SK-MEL-5 (cell line): ENCODE measurements around the gene TDRD12. TPM values are rescaled to one million over a fixed set of nuclear protein-coding genes. Genes with fewer than 3 reads are reported as not detected.
A peak's percentile ranks its signal among the peaks of the same experiment; 100 is the strongest.
"Not testable (repeated sequence)": the region's sequence is repeated elsewhere in the genome, so short reads cannot be mapped to it uniquely, and the experiment has no call there.

Experiments used
- DNase-seq: peaks from one replicate; pipeline ENCODE4 v3.0.0-alpha.2; 2016; ENCODE audit warnings: low read depth, low spot score
- in situ Hi-C: cut with HindIII; loops from 2 replicates; pipeline ENCODE4 v1.10.0; 2016; ENCODE audit warnings: low sequenced_read_pairs, high pct_unique_total_duplicates, low pct_unique_long_range_greater_than_20kb
- small RNA-seq, 2 experiments: library from RNA; depleted of rRNA; stranded (forward); fragments of <200 nt; gene quantifications; one replicate each; pipeline ENCODE3, GENCODE V24; 2014
- total RNA-seq: library from RNA; depleted of rRNA; stranded (reverse); fragments of >200 nt; shearing (Covaris generic); gene quantifications from 2 replicates; pipeline ENCODE4 v1.2.3, GENCODE V29; 2014; rRNA removed

Gene TDRD12
- total RNA-seq, 1 experiment from 2014 or later, result not detected

- DNase-seq, result no peak
- in situ Hi-C loops, result no loop called here
Measured at GRCh38 chr19:32866061-32866460, 146.5 kb downstream of the TDRD12 start.

- in situ Hi-C loops, result no loop called here
- DNase-seq, result no peak
Measured at GRCh38 chr19:32866564-32867265, 147.1 kb downstream of the TDRD12 start.

GRCh38 chr19:32867436-32867835 lies 147.9 kb downstream of the TDRD12 start:
- in situ Hi-C loops, DNase-seq: not testable (repeated sequence)

DNA sequence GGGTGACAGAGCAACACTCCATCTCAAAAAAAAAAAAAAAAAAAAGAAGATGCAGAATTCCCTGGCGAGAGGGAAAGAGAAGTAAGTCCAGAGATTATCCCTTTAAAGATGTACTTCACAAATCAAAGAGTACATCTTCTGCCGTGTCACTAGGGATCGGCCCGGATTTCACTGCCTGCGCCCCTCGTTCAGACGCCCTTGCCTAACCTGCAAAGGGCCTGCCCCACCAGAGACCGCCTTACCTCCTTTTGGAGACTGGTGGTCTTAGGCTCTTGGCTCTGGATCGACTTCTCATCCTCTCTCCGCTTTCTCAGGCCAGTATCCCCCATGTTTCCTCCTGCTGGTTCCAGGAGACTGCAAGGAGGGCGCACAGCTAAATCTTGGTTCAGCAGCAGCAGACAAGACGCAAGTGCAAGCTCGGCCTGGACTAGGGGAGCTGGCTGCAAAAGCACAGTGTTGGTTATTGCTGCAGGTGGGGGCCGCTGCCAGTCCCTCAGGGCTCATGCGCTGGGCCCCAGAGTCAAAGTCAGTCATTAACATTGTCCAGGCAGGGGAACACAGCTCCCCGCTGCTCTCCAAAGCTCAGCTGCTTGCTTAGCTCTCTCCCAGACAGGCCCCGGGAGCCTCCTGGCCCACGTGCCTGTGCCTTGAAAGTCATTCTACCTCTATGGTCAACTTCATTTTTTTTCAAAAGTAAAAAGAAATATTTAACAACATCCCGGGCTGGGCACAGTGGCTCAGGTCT lies 148.8 kb downstream of the TDRD12 start:
- no peak for DNase-seq
- in situ Hi-C loops, result no loop called here

DNA sequence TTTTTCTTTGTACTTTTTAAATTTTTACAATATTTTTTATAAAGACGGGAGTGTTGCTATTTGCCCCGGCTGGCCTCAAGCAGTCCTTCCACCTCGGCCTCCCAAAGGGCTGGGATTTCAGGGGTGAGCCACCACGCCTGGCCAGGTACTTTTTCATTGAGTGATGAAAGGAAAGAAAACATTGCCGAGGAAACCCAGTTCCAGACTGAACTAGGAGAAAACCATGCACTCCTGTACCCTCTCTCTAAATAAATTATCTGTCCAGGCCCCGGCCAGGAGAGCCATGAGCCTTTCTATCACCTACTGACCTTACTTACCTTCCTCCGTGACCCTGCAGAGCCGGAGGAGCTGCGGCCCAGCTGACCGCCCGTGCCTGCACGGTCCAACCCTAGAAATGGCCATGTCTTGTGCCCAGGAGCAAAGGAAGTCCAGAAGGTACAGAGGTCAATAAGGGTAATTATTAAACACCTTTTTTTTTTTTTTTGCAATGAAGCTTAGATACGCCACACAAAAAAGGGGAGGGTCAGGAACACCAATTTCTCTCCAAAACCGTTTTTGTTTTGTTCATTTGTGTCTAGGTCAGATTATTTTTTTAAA lies 149.9 kb downstream of the TDRD12 start, which contains the start of gene SLC7A9:
Gene SLC7A9, minus strand, starts transcription at position 399 of the 597 bp plus-strand sequence. CDS start 1,233 bp downstream, outside the sequence.
- in situ Hi-C loops, result no loop called here
- no peak for DNase-seq

- in situ Hi-C loops, result no loop called here
- DNase-seq, result no peak
Measured at GRCh38 chr19:32869966-32870573, 150.5 kb downstream of the TDRD12 start.

DNA sequence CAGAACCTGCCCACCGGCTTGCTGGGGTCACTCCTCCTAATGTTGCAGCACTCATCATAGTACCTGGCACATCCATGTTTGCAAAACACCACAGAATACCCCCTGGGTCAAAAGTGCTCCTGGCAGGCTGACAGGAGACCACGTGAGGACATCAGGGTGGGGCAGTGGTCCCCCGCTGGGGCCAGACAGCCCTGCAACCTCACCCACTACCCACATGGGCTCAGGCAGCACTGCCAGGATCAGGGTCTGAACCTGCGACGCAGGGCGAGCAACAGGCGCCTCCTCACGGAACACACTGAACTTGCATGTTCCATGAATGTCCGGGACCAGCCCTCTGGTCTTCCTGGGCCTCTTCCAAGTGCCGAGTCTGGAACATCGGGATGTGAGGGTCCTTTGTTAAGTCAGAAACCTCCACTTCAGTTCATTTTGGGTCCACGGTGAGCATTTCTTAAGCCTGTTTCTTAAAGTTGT lies 151.4 kb downstream of the TDRD12 start:
- peak; percentile 83 for DNase-seq
- in situ Hi-C loops, result no loop called here

DNA sequence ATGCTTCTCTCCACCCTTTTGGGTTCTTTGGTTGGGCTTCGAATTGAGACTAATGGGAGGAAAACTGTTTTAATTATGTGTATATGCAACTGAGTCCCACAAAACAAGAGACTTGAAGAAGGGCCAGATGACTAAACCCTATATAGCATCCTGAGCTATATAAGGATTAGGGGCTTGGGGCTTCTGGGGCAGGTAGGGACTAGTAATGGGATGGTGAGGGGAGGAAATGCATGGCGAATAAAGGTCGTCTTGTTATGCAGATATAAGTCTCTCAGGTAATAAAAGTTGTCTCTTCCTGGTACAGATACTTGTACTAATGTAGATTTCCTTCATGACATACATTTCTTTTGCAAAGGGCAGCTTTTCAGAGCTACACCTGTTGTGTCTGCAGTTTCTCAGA lies 152.8 kb downstream of the TDRD12 start:
- DNase-seq, result no peak
- in situ Hi-C loops, result no loop called here

GRCh38 chr19:32873247-32873959 lies 153.8 kb downstream of the TDRD12 start:
- DNase-seq, result no peak
- in situ Hi-C loops, result no loop called here

GRCh38 chr19:32874605-32875004 lies 155.0 kb downstream of the TDRD12 start:
- no peak for DNase-seq
- in situ Hi-C loops, result no loop called here

- DNase-seq, result no peak
- in situ Hi-C loops, result no loop called here
Measured at GRCh38 chr19:32875428-32875827, 155.9 kb downstream of the TDRD12 start.

- DNase-seq, result no peak
- in situ Hi-C loops, result no loop called here
Measured at GRCh38 chr19:32876236-32876918, 156.8 kb downstream of the TDRD12 start.

DNA sequence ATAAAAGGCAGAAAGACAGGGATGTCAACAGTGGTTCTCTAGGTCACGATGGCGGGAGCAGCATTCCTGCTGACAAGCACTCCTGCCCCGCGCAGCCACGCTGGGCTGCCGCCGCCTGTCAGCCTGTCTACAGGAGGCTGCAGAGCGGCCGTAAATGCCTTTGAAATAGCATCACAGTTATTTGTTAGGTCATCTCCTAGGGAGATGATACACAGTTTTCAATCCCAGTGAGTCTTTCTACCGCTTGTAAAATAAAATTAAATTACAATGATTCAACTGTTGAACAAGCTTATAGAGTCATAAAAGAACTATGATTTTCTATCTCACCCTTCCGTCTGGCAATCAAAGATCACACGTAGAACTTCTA lies 157.3 kb downstream of the TDRD12 start:
- in situ Hi-C loops, result no loop called here

More for the DNA sequence above, 157.3 kb downstream of the TDRD12 start:
- no peak for DNase-seq

Small RNA genes within 50 kb of the gene (small RNA-seq; reads per million reads assigned to genes)
- 0 to 0.14 reads per million in 2 experiments for gene RN7SKP22

Other genes with a start within 250 kb of the TDRD12 start
- gene PDCD5, start 138.6 kb upstream of the TDRD12 start, total RNA-seq, result 126 and 132 TPM in 2 replicates
- gene ANKRD27, start 44.6 kb upstream of the TDRD12 start, total RNA-seq, result 39.6 and 42.9 TPM in 2 replicates
- 0.85 and 1.8 TPM in 2 replicates for gene RGS9BP, start 43.9 kb upstream of the TDRD12 start, total RNA-seq
- gene NUDT19, start 27.9 kb upstream of the TDRD12 start, total RNA-seq, result 13.5 and 15.6 TPM in 2 replicates
- 0.18 TPM in 1 of 2 replicates, not detected in the other for gene SLC7A9, start 150.0 kb downstream of the TDRD12 start, total RNA-seq